ENCODE results near the gene GLYATL1.
A peak's percentile ranks its signal among the peaks of the same experiment; 100 is the strongest.

The GLYATL1 gene

GRCh38 chr11:58927393-58928106 is 11.7 kb upstream of the GLYATL1 start:
- Histone ChIP-seq H3K9me3 (ENCODE audit: insufficient read depth, low read depth, low read length) (no peaks in the 10 kb centered on the region), H3K79me2 (ENCODE audit: insufficient read depth, low read length) (no peaks in the 10 kb centered on the region), H3K4me2 (ENCODE audit: low read depth, low read length, poor library complexity, severe bottlenecking) (peak overlapping the region; percentile 38), H3F3A (ENCODE audit: low read depth) (no peaks in the 10 kb centered on the region), H3K27me3 (ENCODE audit: insufficient read depth, low read length, poor library complexity, severe bottlenecking) (no peaks in the 10 kb centered on the region), H3K9me2 (replicated peaks; ENCODE audit: low read depth, low read length) (no peaks in the 10 kb centered on the region), H2AFZ (ENCODE audit: low read length) (peak overlapping the region; percentile 41; the same call in 1 of the 2 replicates), H3K4me3 (ENCODE audit: low read length, poor library complexity, severe bottlenecking) (no peak overlapping the region), H3K36me3 (ENCODE audit: insufficient read depth, low read length) (no peaks in the 10 kb centered on the region), H4K20me1 (ENCODE audit: insufficient read depth, low read length, poor library complexity, severe bottlenecking) (no peaks in the 10 kb centered on the region), H3K4me1 (ENCODE audit: insufficient read depth, low read length, poor library complexity, severe bottlenecking) (peaks cover 3% of the 10 kb centered on the region), H3K9ac (ENCODE audit: low read depth, low read length, poor library complexity, severe bottlenecking) (no peak overlapping the region)
- TF ChIP-seq EZH2phosphoT487 (IDR thresholded peaks at IDR 0.05; ENCODE audit: borderline replicate concordance), result no peak
- TF ChIP-seq, protein P1, sequence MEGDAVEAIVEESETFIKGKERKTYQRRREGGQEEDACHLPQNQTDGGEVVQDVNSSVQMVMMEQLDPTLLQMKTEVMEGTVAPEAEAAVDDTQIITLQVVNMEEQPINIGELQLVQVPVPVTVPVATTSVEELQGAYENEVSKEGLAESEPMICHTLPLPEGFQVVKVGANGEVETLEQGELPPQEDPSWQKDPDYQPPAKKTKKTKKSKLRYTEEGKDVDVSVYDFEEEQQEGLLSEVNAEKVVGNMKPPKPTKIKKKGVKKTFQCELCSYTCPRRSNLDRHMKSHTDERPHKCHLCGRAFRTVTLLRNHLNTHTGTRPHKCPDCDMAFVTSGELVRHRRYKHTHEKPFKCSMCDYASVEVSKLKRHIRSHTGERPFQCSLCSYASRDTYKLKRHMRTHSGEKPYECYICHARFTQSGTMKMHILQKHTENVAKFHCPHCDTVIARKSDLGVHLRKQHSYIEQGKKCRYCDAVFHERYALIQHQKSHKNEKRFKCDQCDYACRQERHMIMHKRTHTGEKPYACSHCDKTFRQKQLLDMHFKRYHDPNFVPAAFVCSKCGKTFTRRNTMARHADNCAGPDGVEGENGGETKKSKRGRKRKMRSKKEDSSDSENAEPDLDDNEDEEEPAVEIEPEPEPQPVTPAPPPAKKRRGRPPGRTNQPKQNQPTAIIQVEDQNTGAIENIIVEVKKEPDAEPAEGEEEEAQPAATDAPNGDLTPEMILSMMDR (conservative IDR thresholded peaks at IDR 0.05; ENCODE audit: low read length), result no peak

- H4K20me1 ChIP-seq (ENCODE audit: insufficient read depth, low read length, poor library complexity, severe bottlenecking), result no peaks in the 10 kb centered on the region
- no peak overlapping the region for H3K4me2 ChIP-seq (ENCODE audit: low read depth, low read length, poor library complexity, severe bottlenecking)
- H3K4me1 ChIP-seq (ENCODE audit: insufficient read depth, low read length, poor library complexity, severe bottlenecking), result peaks cover 7% of the 10 kb centered on the region
- no peak overlapping the region for H3K9ac ChIP-seq (ENCODE audit: low read depth, low read length, poor library complexity, severe bottlenecking)
- H3F3A ChIP-seq (ENCODE audit: low read depth), result no peaks in the 10 kb centered on the region
- no peaks in the 10 kb centered on the region for H3K9me3 ChIP-seq (ENCODE audit: insufficient read depth, low read depth, low read length)
- H3K79me2 ChIP-seq (ENCODE audit: insufficient read depth, low read length), result no peaks in the 10 kb centered on the region
- no peak for TF ChIP-seq EZH2phosphoT487 (IDR thresholded peaks at IDR 0.05; ENCODE audit: borderline replicate concordance)
- TF ChIP-seq, protein P1 (conservative IDR thresholded peaks at IDR 0.05; ENCODE audit: low read length), result no peak
- H2AFZ ChIP-seq (ENCODE audit: low read length), result peak overlapping the region; percentile 41; the same call in 1 of the 2 replicates
- no peak overlapping the region for H3K4me3 ChIP-seq (ENCODE audit: low read length, poor library complexity, severe bottlenecking)
- H3K9me2 ChIP-seq (replicated peaks; ENCODE audit: low read depth, low read length), result no peaks in the 10 kb centered on the region
- no peaks in the 10 kb centered on the region for H3K27me3 ChIP-seq (ENCODE audit: insufficient read depth, low read length, poor library complexity, severe bottlenecking)
- no peaks in the 10 kb centered on the region for H3K36me3 ChIP-seq (ENCODE audit: insufficient read depth, low read length)
Observed at GRCh38 chr11:58928107-58928499, 11.2 kb upstream of the GLYATL1 start.

DNA sequence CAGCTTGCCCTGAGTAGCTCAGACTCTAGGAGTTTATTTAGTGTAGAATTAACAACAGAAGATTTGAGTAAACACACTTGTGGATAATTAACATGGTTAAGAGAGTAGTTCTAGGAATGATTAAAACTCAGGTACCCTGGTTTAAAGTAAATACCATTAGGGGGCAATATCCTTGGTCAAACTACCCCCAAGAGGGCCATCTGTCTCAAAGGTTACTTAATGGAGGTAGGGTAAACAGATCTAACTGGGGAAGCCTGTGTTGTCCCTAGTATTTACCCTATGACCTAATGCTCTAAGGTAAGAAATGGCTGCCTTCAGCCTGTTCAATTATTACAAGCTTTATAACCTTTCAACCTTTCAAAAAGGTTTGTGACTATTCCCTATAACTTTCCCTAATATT is 10.6 kb upstream of the GLYATL1 start:
- H3K4me2 ChIP-seq (ENCODE audit: low read depth, low read length, poor library complexity, severe bottlenecking), result no peak overlapping the region
- H3K27me3 ChIP-seq (ENCODE audit: insufficient read depth, low read length, poor library complexity, severe bottlenecking), result no peaks in the 10 kb centered on the region
- no peaks in the 10 kb centered on the region for H3K9me2 ChIP-seq (replicated peaks; ENCODE audit: low read depth, low read length)
- H4K20me1 ChIP-seq (ENCODE audit: insufficient read depth, low read length, poor library complexity, severe bottlenecking), result no peaks in the 10 kb centered on the region
- TF ChIP-seq, protein P1 (conservative IDR thresholded peaks at IDR 0.05; ENCODE audit: low read length), result no peak
- TF ChIP-seq EZH2phosphoT487 (IDR thresholded peaks at IDR 0.05; ENCODE audit: borderline replicate concordance), result no peak
- H3K4me1 ChIP-seq (ENCODE audit: insufficient read depth, low read length, poor library complexity, severe bottlenecking), result peaks cover 5% of the 10 kb centered on the region
- no peak overlapping the region for H3K4me3 ChIP-seq (ENCODE audit: low read length, poor library complexity, severe bottlenecking)
- H3K9me3 ChIP-seq (ENCODE audit: insufficient read depth, low read depth, low read length), result no peaks in the 10 kb centered on the region
- H3F3A ChIP-seq (ENCODE audit: low read depth), result no peaks in the 10 kb centered on the region
- H3K79me2 ChIP-seq (ENCODE audit: insufficient read depth, low read length), result no peaks in the 10 kb centered on the region
- no peak overlapping the region for H3K9ac ChIP-seq (ENCODE audit: low read depth, low read length, poor library complexity, severe bottlenecking)
- H3K36me3 ChIP-seq (ENCODE audit: insufficient read depth, low read length), result no peaks in the 10 kb centered on the region
- H2AFZ ChIP-seq (ENCODE audit: low read length), result no peak overlapping the region

All from Loucy (cell line).